GM12891 (cell line): ENCODE results near the gene MYO1D.

ENCODE experiments used
- DNase-seq: peaks from one replicate; pipeline ENCODE4 v3.0.0; 2011; ENCODE audit warnings: low spot score; ENCODE audit not compliant: insufficient read length
- FAIRE-seq: peaks from 2 replicates; lab custom pipeline; 2011; peaks lifted over from hg19 to GRCh38; lab: Jason Lieb, UNC
- PAX5 ChIP-seq: IDR thresholded peaks from 2 replicates; pipeline ENCODE4 v1.6.1; 2011; ENCODE audit warnings: low read length, moderate library complexity, mild to moderate bottlenecking; ENCODE audit not compliant: insufficient read depth, severe bottlenecking
- POLR2A ChIP-seq: IDR thresholded peaks from 2 replicates; pipeline ENCODE4 v1.6.1; 2011; ENCODE audit warnings: low read depth, low read length, control low read depth
- POLR2AphosphoS5 ChIP-seq: IDR thresholded peaks from 2 replicates; pipeline ENCODE4 v1.6.1; 2011; ENCODE audit warnings: low read depth, low read length, control low read depth
- POU2F2 ChIP-seq: IDR thresholded peaks from 2 replicates; pipeline ENCODE4 v1.6.1; 2011; ENCODE audit warnings: low read depth, mild to moderate bottlenecking, control low read depth, low read length, moderate library complexity
- SPI1 ChIP-seq: IDR thresholded peaks from 2 replicates; pipeline ENCODE4 v1.6.1; 2011; ENCODE audit warnings: low read depth, low read length, control low read depth
- TAF1 ChIP-seq: IDR thresholded peaks from 2 replicates; pipeline ENCODE4 v1.6.1; 2011; ENCODE audit warnings: low read depth, low read length, control low read depth

Gene MYO1D

GRCh38 chr17:32479074-32479617, 397.8 kb downstream of the MYO1D start:
- DNase-seq, result no peak
- FAIRE-seq, result no peak
- TF ChIP-seq POU2F2 (no peak), POLR2A (no peak), TAF1 (no peak), POLR2AphosphoS5 (no peak), SPI1 (no peak), PAX5 (no peak)

GRCh38 chr17:32477220-32477619, 399.7 kb downstream of the MYO1D start:
- FAIRE-seq, result no peak
- no peak for TF ChIP-seq POLR2AphosphoS5
- no peak for TF ChIP-seq POLR2A
- no peak for TF ChIP-seq PAX5
- no peak for TF ChIP-seq TAF1
- TF ChIP-seq POU2F2, result no peak
- TF ChIP-seq SPI1, result no peak
- DNase-seq, result no peak

GRCh38 chr17:32475258-32475657, 401.7 kb downstream of the MYO1D start:
- TF ChIP-seq TAF1, result no peak
- TF ChIP-seq PAX5, result no peak
- TF ChIP-seq POU2F2, result no peak
- TF ChIP-seq POLR2AphosphoS5, result no peak
- no peak for TF ChIP-seq POLR2A
- TF ChIP-seq SPI1, result no peak
- no peak for DNase-seq
- FAIRE-seq, result no peak

- TF ChIP-seq PAX5 (no peak), POLR2A (no peak), TAF1 (no peak), POLR2AphosphoS5 (no peak), SPI1 (no peak), POU2F2 (no peak)
- FAIRE-seq (no peak), DNase-seq (no peak)
Measured at GRCh38 chr17:32471652-32472051, 405.3 kb downstream of the MYO1D start.

- TF ChIP-seq PAX5 (no peak), SPI1 (no peak), POU2F2 (no peak), POLR2AphosphoS5 (no peak), POLR2A (no peak), TAF1 (no peak)
- FAIRE-seq (no peak), DNase-seq (no peak)
Measured at GRCh38 chr17:32470405-32471167, 406.3 kb downstream of the MYO1D start.

- no peak for FAIRE-seq
- TF ChIP-seq POLR2A (no peak), TAF1 (no peak), POLR2AphosphoS5 (no peak), POU2F2 (no peak), PAX5 (no peak), SPI1 (no peak)
- no peak for DNase-seq
Measured at GRCh38 chr17:32467949-32468348, 409.0 kb downstream of the MYO1D start.

- FAIRE-seq (no peak), DNase-seq (no peak)
- no peak for TF ChIP-seq TAF1
Measured at GRCh38 chr17:32464374-32464773, 412.6 kb downstream of the MYO1D start.

GRCh38 chr17:32463304-32463703, 413.6 kb downstream of the MYO1D start:
- DNase-seq, result no peak
- FAIRE-seq, result no peak

GRCh38 chr17:32461853-32462617, 414.9 kb downstream of the MYO1D start:
- FAIRE-seq (peak; percentile 66), DNase-seq (no peak)
- no peak for TF ChIP-seq TAF1
- no peak for TF ChIP-seq PAX5

More at GRCh38 chr17:32463304-32463703, 413.6 kb downstream of the MYO1D start:
- TF ChIP-seq POLR2A (no peak), SPI1 (no peak), POU2F2 (no peak), POLR2AphosphoS5 (no peak)

- FAIRE-seq (no peak), DNase-seq (no peak)
- TF ChIP-seq SPI1 (no peak), POU2F2 (no peak), PAX5 (no peak)
Measured at GRCh38 chr17:32461498-32461852, 415.4 kb downstream of the MYO1D start.
